Tibial artery (tissue), 4 donors: ENCODE measurements around the gene SNAPC5.

Experiments
- DNase-seq, 2 donors: peaks; one replicate each; pipeline ENCODE4 v3.0.0-alpha.2; 2019
- H3K27ac ChIP-seq, 2 donors: fragments of 200-600 bp; sonication (generic) in 1 of 2; 1 replicate in 1 of 2; 2 replicates in 1 of 2; pipeline ENCODE4 v1.5.1; 2018 to 2019; ENCODE audit warnings: mild to moderate bottlenecking in 1 of 2
- H3K27me3 ChIP-seq, 2 donors: fragments of 200-600 bp; sonication (generic) in 1 of 2; one replicate each; pipeline versions ENCODE4 v1.5.1 to v1.6.0; 2016 to 2019
- H3K36me3 ChIP-seq, 3 donors: fragments of 200-600 bp; sonication (generic) in 2 of 3; one replicate each; pipeline ENCODE4 v1.5.1; 2016 to 2019; ENCODE audit warnings: mild to moderate bottlenecking in 2 of 3
- H3K4me1 ChIP-seq, 4 donors: fragments of 200-600 bp; sonication (generic) in 2 of 4; 1 replicate in 3 of 4; 2 replicates in 1 of 4; pipeline ENCODE4 v1.5.1; 2016 to 2019
- H3K4me3 ChIP-seq, 2 donors: fragments of 200-600 bp; sonication (generic) in 1 of 2; 1 replicate in 1 of 2; 2 replicates in 1 of 2; pipeline ENCODE4 v1.5.1; 2018 to 2019; ENCODE audit warnings: mild to moderate bottlenecking in 2 of 2
- H3K9me3 ChIP-seq, 3 donors: fragments of 200-600 bp; sonication (generic) in 1 of 3; one replicate each; pipeline ENCODE4 v1.5.1; 2016 to 2019
- intact Hi-C: fragments of 100-400 bp; cut with DNase I; formaldehyde crosslinking; loops from one replicate; pipeline ENCODE4 v1.15.0; 2023; ENCODE audit warnings: low total_unique reads
- TF ChIP-seq, protein P1 (sequence below), 2 experiments: fragments of 200-600 bp in 1 of 2; fragments of 450-650 bp in 1 of 2; IDR thresholded peaks; one replicate each; pipeline ENCODE4 v1.5.1; 2017 to 2019; ENCODE audit warnings: antibody characterized with exemption in 2 of 2, mild to moderate bottlenecking in 1 of 2, moderate library complexity in 1 of 2

The SNAPC5 gene

DNA sequence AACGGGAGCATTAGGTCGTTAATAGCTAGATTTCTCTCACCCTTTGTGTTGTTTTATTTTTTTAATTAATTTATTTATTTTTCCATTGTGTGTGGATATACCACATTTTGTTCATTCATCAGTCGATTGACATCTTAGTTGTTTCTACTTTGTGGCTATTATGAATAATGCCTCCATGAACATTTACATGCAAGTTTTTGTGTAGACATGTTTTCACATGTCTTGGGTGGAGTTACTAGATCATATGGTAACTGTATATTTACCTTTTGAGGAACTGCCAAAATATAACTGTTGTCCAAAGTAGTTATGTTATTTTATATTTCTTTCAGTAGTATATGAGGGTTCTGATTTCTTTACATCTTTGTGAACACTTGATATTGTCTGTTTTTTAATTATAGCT, 26.4 kb upstream of the SNAPC5 start:
- Histone ChIP-seq H3K4me3 (no peak overlapping the region), H3K27me3 (no peaks in the 10 kb centered on the region), H3K27ac (no peak overlapping the region), H3K36me3 (peaks cover 7 to 43% (median 14%) of the 10 kb centered on the region in 3 donors), H3K9me3 (no peaks in the 10 kb centered on the region), H3K4me1 (no peaks in the 10 kb centered on the region)
- TF ChIP-seq, protein P1, sequence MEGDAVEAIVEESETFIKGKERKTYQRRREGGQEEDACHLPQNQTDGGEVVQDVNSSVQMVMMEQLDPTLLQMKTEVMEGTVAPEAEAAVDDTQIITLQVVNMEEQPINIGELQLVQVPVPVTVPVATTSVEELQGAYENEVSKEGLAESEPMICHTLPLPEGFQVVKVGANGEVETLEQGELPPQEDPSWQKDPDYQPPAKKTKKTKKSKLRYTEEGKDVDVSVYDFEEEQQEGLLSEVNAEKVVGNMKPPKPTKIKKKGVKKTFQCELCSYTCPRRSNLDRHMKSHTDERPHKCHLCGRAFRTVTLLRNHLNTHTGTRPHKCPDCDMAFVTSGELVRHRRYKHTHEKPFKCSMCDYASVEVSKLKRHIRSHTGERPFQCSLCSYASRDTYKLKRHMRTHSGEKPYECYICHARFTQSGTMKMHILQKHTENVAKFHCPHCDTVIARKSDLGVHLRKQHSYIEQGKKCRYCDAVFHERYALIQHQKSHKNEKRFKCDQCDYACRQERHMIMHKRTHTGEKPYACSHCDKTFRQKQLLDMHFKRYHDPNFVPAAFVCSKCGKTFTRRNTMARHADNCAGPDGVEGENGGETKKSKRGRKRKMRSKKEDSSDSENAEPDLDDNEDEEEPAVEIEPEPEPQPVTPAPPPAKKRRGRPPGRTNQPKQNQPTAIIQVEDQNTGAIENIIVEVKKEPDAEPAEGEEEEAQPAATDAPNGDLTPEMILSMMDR (IDR thresholded peaks at IDR 0.05): no peak
- no peak for DNase-seq
- intact Hi-C loops: no loop called here

DNA sequence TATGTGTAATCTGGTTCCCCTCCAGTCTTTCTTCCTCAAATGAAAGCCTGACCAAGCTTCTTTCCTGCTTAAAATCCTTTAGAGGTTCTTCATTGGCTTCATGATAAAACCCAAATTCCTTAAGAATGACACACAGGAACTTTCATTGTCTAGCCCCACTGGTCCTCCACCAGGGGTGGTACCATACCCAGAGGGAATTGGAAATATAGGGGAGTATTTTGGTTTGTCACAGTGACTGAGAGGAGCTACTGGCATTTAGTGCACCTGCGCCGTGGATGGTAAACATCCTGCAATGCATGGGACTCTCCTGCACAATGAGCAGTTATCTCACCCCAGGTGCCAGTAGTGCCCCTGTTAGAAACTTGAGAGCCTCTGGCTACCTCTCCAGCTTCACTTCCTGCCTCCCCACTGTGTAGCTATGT, 18.4 kb upstream of the SNAPC5 start:
- TF ChIP-seq, protein P1 (IDR thresholded peaks at IDR 0.05): no peak

GRCh38 chr15:66514586-66514985, 17.0 kb upstream of the SNAPC5 start:
- TF ChIP-seq, protein P1 (IDR thresholded peaks at IDR 0.05): no peak
- intact Hi-C loops: no loop called here
- no peak overlapping the region for H3K27ac ChIP-seq
- no peak for DNase-seq
- H3K36me3 ChIP-seq: peaks cover 0 to 28% (median 11%) of the 10 kb centered on the region in 3 donors
- H3K9me3 ChIP-seq: no peaks in the 10 kb centered on the region
- H3K4me1 ChIP-seq: no peaks in the 10 kb centered on the region
- H3K27me3 ChIP-seq: no peaks in the 10 kb centered on the region
- no peak overlapping the region for H3K4me3 ChIP-seq

More for the DNA sequence above, 18.4 kb upstream of the SNAPC5 start:
- no peaks in the 10 kb centered on the region for H3K27me3 ChIP-seq
- peaks cover 2 to 31% (median 11%) of the 10 kb centered on the region in 3 donors for H3K36me3 ChIP-seq
- no peak overlapping the region for H3K27ac ChIP-seq
- H3K4me1 ChIP-seq: no peaks in the 10 kb centered on the region
- no peaks in the 10 kb centered on the region for H3K9me3 ChIP-seq
- H3K4me3 ChIP-seq: no peak overlapping the region
- no peak for DNase-seq
- intact Hi-C loops: no loop called here

DNA sequence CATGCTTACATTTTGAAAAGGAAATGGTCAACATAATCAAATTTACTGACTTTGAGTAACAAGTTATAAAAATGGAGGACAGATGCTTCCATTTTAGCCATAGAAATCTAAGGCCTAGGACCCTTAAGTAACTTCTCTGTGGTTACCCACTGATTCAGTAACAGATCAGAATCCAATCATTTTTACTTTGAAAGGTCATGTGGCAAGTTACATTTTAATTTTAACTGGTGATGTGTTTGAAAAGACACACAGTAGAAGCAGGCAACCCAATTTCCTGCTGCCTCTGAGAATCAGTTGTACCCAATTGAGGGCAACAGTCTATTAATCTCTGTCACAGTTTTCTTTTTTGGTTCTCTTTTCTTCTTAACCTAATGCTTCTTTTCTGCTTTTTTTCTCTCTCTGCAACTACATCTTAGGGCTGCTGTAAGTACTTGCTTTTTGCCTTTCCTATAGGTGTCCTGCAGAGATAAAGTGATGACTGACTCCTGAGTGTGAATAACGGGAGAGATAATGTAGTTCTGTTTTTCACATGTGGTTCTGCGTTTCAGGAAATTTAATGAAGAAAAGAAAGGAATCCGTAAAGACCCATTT, 10.8 kb upstream of the SNAPC5 start:
- Histone ChIP-seq H3K4me3 (no peak overlapping the region), H3K36me3 (no peaks in the 10 kb centered on the region), H3K27me3 (no peaks in the 10 kb centered on the region), H3K27ac (no peak overlapping the region), H3K9me3 (no peaks in the 10 kb centered on the region), H3K4me1 (peaks cover 0 to 18% (median 11%) of the 10 kb centered on the region in 4 donors)
- intact Hi-C loops: loop anchor here (5.0 kb wide), 1 partner anchor 344 kb away; no protein-coding TSS in a partner anchor
- TF ChIP-seq, protein P1 (IDR thresholded peaks at IDR 0.05): no peak
- DNase-seq: no peak

GRCh38 chr15:66505818-66506217, 8.3 kb upstream of the SNAPC5 start:
- no peaks in the 10 kb centered on the region for H3K27me3 ChIP-seq
- peaks cover 0 to 27% (median 19%) of the 10 kb centered on the region in 4 donors for H3K4me1 ChIP-seq
- peaks cover 22 to 24% (median 22%) of the 10 kb centered on the region in 3 donors for H3K36me3 ChIP-seq
- TF ChIP-seq, protein P1 (IDR thresholded peaks at IDR 0.05): no peak
- peak overlapping the region; percentile 77 to 78 for H3K4me3 ChIP-seq
- no peaks in the 10 kb centered on the region for H3K9me3 ChIP-seq
- intact Hi-C loops: loop anchor here (5.0 kb wide), 1 partner anchor 346 kb away; no protein-coding TSS in a partner anchor
- no peak for DNase-seq
- H3K27ac ChIP-seq: peak overlapping the region; percentile 88 to 90
